ENCODE results near the gene LEPR.

Gene LEPR

DNA sequence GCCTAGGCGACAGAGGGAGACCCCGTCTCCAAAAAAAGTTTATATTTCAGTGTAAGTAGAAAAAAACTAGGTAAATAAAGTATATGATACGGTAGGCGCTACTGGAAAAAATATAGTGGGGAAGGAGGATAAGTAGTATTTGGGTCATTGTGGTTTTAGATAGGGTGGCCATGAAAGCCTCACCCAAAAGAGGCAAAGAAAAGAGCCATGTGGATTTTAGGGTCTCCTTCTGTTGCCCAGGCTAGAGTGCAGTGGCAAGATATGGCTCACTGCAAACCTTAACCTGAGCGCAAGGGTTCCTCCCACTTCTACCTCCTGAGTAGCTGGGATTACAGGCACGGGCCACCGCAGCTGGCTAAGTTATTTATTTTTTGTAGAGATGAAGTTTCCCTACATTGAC, 17.1 kb downstream of the LEPR start:
- TF ChIP-seq, protein P1, sequence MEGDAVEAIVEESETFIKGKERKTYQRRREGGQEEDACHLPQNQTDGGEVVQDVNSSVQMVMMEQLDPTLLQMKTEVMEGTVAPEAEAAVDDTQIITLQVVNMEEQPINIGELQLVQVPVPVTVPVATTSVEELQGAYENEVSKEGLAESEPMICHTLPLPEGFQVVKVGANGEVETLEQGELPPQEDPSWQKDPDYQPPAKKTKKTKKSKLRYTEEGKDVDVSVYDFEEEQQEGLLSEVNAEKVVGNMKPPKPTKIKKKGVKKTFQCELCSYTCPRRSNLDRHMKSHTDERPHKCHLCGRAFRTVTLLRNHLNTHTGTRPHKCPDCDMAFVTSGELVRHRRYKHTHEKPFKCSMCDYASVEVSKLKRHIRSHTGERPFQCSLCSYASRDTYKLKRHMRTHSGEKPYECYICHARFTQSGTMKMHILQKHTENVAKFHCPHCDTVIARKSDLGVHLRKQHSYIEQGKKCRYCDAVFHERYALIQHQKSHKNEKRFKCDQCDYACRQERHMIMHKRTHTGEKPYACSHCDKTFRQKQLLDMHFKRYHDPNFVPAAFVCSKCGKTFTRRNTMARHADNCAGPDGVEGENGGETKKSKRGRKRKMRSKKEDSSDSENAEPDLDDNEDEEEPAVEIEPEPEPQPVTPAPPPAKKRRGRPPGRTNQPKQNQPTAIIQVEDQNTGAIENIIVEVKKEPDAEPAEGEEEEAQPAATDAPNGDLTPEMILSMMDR (conservative IDR thresholded peaks at IDR 0.05; ENCODE audit: low read depth, low read length) = no peak
- H3K27me3 ChIP-seq (ENCODE audit: insufficient read depth, low read depth) = no peaks in the 10 kb centered on the region

DNA sequence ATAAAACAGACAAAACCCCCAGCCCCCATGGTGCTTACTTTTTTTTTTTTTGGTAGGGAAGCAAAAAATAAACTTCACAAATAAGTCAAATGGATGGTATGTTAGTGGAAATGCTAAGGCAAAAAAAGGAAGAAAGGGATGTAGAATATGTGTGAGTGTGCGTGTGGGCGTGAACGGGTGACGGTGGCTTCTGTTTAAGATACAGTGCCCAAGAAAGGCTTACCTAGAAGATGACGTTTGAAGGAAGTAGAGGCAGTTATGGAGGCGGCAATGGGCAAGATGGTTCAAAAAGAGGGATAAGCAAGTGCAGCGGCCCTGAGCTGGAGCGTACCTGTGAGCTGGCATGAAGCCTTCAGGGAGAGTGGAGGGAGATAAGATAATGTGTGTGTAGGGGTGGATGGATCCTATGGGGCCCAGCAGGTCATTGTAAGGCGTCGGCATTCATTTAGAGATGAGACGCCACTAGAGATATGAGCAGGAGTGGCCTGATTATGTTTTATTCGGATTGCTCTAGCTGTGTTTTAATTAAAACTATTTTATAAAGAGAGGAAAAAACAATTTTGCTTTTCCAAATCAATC, 19.9 kb downstream of the LEPR start:
- Histone ChIP-seq H3K9ac (no peak overlapping the region), H3K4me1 (ENCODE audit: low read depth, poor library complexity, severe bottlenecking) (no peaks in the 10 kb centered on the region), H3K4me3 (IDR thresholded peaks at IDR 0.05; ENCODE audit: insufficient read depth, low read depth, low read length) (no peak overlapping the region), H3K36me3 (ENCODE audit: insufficient read depth) (no peaks in the 10 kb centered on the region), H3K27ac (no peak overlapping the region), H3K4me2 (no peak overlapping the region), H2AFZ (ENCODE audit: low read depth) (no peak overlapping the region), H3K27me3 (ENCODE audit: insufficient read depth, low read depth) (no peaks in the 10 kb centered on the region), H4K20me1 (ENCODE audit: insufficient read depth) (no peaks in the 10 kb centered on the region), H3K79me2 (ENCODE audit: insufficient read depth, low read depth) (no peaks in the 10 kb centered on the region)
- TF ChIP-seq, protein P1 (conservative IDR thresholded peaks at IDR 0.05; ENCODE audit: low read depth, low read length) = no peak

More for the DNA sequence above, 17.1 kb downstream of the LEPR start:
- Histone ChIP-seq H3K4me2 (no peak overlapping the region), H3K79me2 (ENCODE audit: insufficient read depth, low read depth) (no peaks in the 10 kb centered on the region), H2AFZ (ENCODE audit: low read depth) (no peak overlapping the region), H3K9ac (no peak overlapping the region), H3K4me1 (ENCODE audit: low read depth, poor library complexity, severe bottlenecking) (no peaks in the 10 kb centered on the region), H3K4me3 (IDR thresholded peaks at IDR 0.05; ENCODE audit: insufficient read depth, low read depth, low read length) (no peak overlapping the region), H3K27ac (no peak overlapping the region), H3K36me3 (ENCODE audit: insufficient read depth) (no peaks in the 10 kb centered on the region), H4K20me1 (ENCODE audit: insufficient read depth) (no peaks in the 10 kb centered on the region)

DNA sequence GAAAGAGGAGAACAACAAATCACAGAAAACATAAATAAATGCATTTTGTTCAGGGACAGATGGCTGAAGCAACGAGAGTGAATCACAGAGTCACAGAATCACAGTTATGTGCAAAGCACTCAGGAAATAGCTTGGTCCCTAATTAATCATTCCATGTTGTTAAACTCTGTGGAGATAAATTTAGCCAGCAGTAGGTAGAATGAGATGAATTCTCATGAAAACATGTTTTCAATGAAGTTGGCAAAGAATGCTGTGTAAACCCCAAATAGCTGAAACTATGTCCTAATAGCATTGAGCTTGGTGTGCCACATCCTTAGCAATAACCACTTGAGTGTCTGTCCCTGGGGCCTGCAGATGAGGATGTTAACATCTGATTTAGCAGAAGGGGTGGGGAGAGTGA, 20.4 kb downstream of the LEPR start:
- H3K27ac ChIP-seq = no peak overlapping the region
- no peaks in the 10 kb centered on the region for H3K4me1 ChIP-seq (ENCODE audit: low read depth, poor library complexity, severe bottlenecking)
- H3K9ac ChIP-seq = no peak overlapping the region
- H4K20me1 ChIP-seq (ENCODE audit: insufficient read depth) = no peaks in the 10 kb centered on the region
- no peak overlapping the region for H3K4me2 ChIP-seq
- no peaks in the 10 kb centered on the region for H3K27me3 ChIP-seq (ENCODE audit: insufficient read depth, low read depth)
- H3K4me3 ChIP-seq (IDR thresholded peaks at IDR 0.05; ENCODE audit: insufficient read depth, low read depth, low read length) = no peak overlapping the region
- H3K79me2 ChIP-seq (ENCODE audit: insufficient read depth, low read depth) = no peaks in the 10 kb centered on the region
- TF ChIP-seq, protein P1 (conservative IDR thresholded peaks at IDR 0.05; ENCODE audit: low read depth, low read length) = no peak
- no peaks in the 10 kb centered on the region for H3K36me3 ChIP-seq (ENCODE audit: insufficient read depth)
- no peak overlapping the region for H2AFZ ChIP-seq (ENCODE audit: low read depth)

DNA sequence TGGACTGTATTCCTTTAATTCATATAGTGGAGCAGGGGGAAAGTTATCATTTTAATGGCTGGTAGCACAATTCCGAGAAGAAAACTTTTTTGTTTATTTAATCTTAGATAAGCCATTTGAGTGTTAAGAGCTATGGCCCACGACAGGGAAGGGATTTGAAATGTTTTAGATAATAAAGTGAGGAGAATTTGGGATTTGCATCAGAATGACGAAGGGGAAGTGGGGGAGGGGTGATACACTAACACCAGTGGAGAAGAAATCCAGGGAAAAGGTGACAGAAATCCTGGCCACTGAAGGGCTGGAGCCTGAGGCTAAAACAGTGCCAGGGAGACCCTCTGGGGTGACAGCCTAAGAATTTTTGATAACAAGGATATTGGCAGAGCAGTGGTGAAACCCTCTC, 21.0 kb downstream of the LEPR start:
- H4K20me1 ChIP-seq (ENCODE audit: insufficient read depth) = no peaks in the 10 kb centered on the region
- H3K27me3 ChIP-seq (ENCODE audit: insufficient read depth, low read depth) = no peaks in the 10 kb centered on the region
- no peak overlapping the region for H3K27ac ChIP-seq
- no peak overlapping the region for H2AFZ ChIP-seq (ENCODE audit: low read depth)
- H3K4me3 ChIP-seq (IDR thresholded peaks at IDR 0.05; ENCODE audit: insufficient read depth, low read depth, low read length) = no peak overlapping the region
- no peaks in the 10 kb centered on the region for H3K79me2 ChIP-seq (ENCODE audit: insufficient read depth, low read depth)
- no peak overlapping the region for H3K4me2 ChIP-seq
- H3K4me1 ChIP-seq (ENCODE audit: low read depth, poor library complexity, severe bottlenecking) = no peaks in the 10 kb centered on the region
- no peaks in the 10 kb centered on the region for H3K36me3 ChIP-seq (ENCODE audit: insufficient read depth)
- TF ChIP-seq, protein P1 (conservative IDR thresholded peaks at IDR 0.05; ENCODE audit: low read depth, low read length) = no peak
- H3K9ac ChIP-seq = no peak overlapping the region

Data from KMS-11 (cell line).